Kidney (tissue), 14 donors: ENCODE data around the gene MBD4. TPM values are rescaled to one million over a fixed set of nuclear protein-coding genes. Genes with fewer than 3 reads are reported as not detected.

ENCODE experiments used
- DNase-seq, 5 donors: peaks; one replicate each; pipeline ENCODE4 v3.0.0-alpha.2; 2013 to 2020
- FAIRE-seq: peaks from 2 replicates; lab custom pipeline; 2012; peaks lifted over from hg19 to GRCh38; lab: Jason Lieb, UNC
- H3K27ac ChIP-seq, 2 donors: one replicate each; pipeline ENCODE4 v1.7.0; 2013; ENCODE audit warnings: low read depth in 2 of 2, low read length in 2 of 2, inconsistent platforms in 1 of 2
- H3K27me3 ChIP-seq: one replicate; pipeline ENCODE4 v1.7.1; 2013; ENCODE audit warnings: low read length, inconsistent platforms; ENCODE audit not compliant: control insufficient read depth, insufficient read depth
- H3K36me3 ChIP-seq, 3 donors: one replicate each; pipeline versions ENCODE4 v1.7.0 to v1.7.1; 2013; ENCODE audit warnings: low read length in 3 of 3, control low read depth in 1 of 3, inconsistent platforms in 1 of 3; ENCODE audit not compliant: insufficient read depth in 3 of 3, control insufficient read depth in 2 of 3
- H3K4me1 ChIP-seq, 3 donors: one replicate each; pipeline versions ENCODE4 v1.7.0 to v1.7.1; 2013; ENCODE audit warnings: low read length in 3 of 3, inconsistent platforms in 1 of 3, low read depth in 1 of 3; ENCODE audit not compliant: control insufficient read depth in 2 of 3, insufficient read depth in 2 of 3
- H3K4me3 ChIP-seq, 3 donors: one replicate each; pipeline versions ENCODE4 v1.7.0 to v1.8.1; 2013; ENCODE audit warnings: low read length in 3 of 3, control low read depth in 1 of 3, inconsistent platforms in 1 of 3
- H3K9ac ChIP-seq, 3 donors: one replicate each; pipeline versions ENCODE4 v1.7.0 to v1.7.1; 2013; ENCODE audit warnings: low read length in 3 of 3, control low read depth in 1 of 3, inconsistent platforms in 1 of 3
- H3K9me3 ChIP-seq, 3 donors: one replicate each; pipeline versions ENCODE4 v1.7.0 to v1.7.1; 2013; ENCODE audit warnings: low read length in 3 of 3, control low read depth in 1 of 3, inconsistent platforms in 1 of 3; ENCODE audit not compliant: control insufficient read depth in 2 of 3, insufficient read depth in 1 of 3
- CTCF ChIP-seq: IDR thresholded peaks from 3 replicates; pipeline ENCODE4 v1.5.1; 2012; ENCODE audit warnings: mild to moderate bottlenecking, moderate library complexity, borderline replicate concordance; ENCODE audit not compliant: insufficient read depth; ENCODE audit errors: extremely low read depth
- intact Hi-C: fragments of 100-400 bp; cut with DNase I; formaldehyde crosslinking; loops from one replicate; pipeline ENCODE4 v1.11.1; 2022
- polyA plus RNA-seq: library from polyadenylated mRNA; stranded (reverse); fragments of 350-450 nt; fragmentation: Illumina TruSeq; extraction: RNeasy Lipid Tissue Mini Kit (QIAGEN cat#74804); gene quantifications from one replicate; pipeline ENCODE4 v1.2.3, GENCODE V29; 2014; ENCODE audit warnings: low read depth, low replicate concordance; ENCODE audit not compliant: insufficient read depth
- total RNA-seq: library from RNA; stranded (reverse); fragmentation: NEBNext Ultra II Directional; extraction: Animal tissue kit (Norgen Biotek cat#: 25700); gene quantifications from one replicate; pipeline ENCODE4 v1.2.1, GENCODE V29; 2021
- donor health status: control.
- donor health status: control.
- donor health status: control.
- donor health status: control.
- donor health status: control.
- donor health status: DM: yes; HTN: yes; CAD: no.
- donor health status: Normal renal cell carcinoma (clear cell type).

MBD4 gene
- total and polyA plus RNA-seq, 2 donors from 2014 or later = 25.4 to 35.1 TPM

GRCh38 chr3:129425213-129425612, 14.5 kb downstream of the MBD4 start:
- Histone ChIP-seq H3K4me3 (no peak overlapping the region), H3K4me1 (peaks cover 0 to 12% (median 3%) of the 10 kb centered on the region in 3 donors), H3K9ac (no peak overlapping the region), H3K27me3 (no peaks in the 10 kb centered on the region), H3K9me3 (no peaks in the 10 kb centered on the region), H3K36me3 (no peaks in the 10 kb centered on the region), H3K27ac (no peak overlapping the region)
- DNase-seq (peak in 1 of 5 donors; percentile 25), FAIRE-seq (no peak)
- no peak for TF ChIP-seq CTCF
- intact Hi-C loops = no loop called here

GRCh38 chr3:129424185-129424841, 15.4 kb downstream of the MBD4 start:
- FAIRE-seq = no peak
- intact Hi-C loops = no loop called here
- Histone ChIP-seq H3K9me3 (no peaks in the 10 kb centered on the region), H3K4me3 (no peak overlapping the region), H3K9ac (no peak overlapping the region), H3K36me3 (no peaks in the 10 kb centered on the region), H3K27ac (no peak overlapping the region), H3K4me1 (peaks cover 0 to 12% (median 3%) of the 10 kb centered on the region in 3 donors), H3K27me3 (no peaks in the 10 kb centered on the region)
- DNase-seq = peak in 1 of 5 donors; percentile 7
- no peak for TF ChIP-seq CTCF

GRCh38 chr3:129422897-129423296, 16.9 kb downstream of the MBD4 start:
- no peak overlapping the region for H3K4me3 ChIP-seq
- DNase-seq (peak in 1 of 5 donors; percentile 12), FAIRE-seq (no peak)
- no peak overlapping the region for H3K27ac ChIP-seq
- H3K36me3 ChIP-seq = no peaks in the 10 kb centered on the region
- intact Hi-C loops = no loop called here
- H3K4me1 ChIP-seq = peaks cover 0 to 7% (median 3%) of the 10 kb centered on the region in 3 donors
- H3K9ac ChIP-seq = no peak overlapping the region
- no peaks in the 10 kb centered on the region for H3K27me3 ChIP-seq
- H3K9me3 ChIP-seq = no peaks in the 10 kb centered on the region
- TF ChIP-seq CTCF = no peak
